Thoracic aorta (tissue), 2 donors: ENCODE measurements around the gene ARHGAP19. TPM values are rescaled to one million over a fixed set of nuclear protein-coding genes. Genes with fewer than 3 reads are reported as not detected.

Experiments
- ATAC-seq: fragments of 150-250 bp; one replicate; pipeline ENCODE4 v1.8.0; 2017; ENCODE audit warnings: low read depth; ENCODE audit not compliant: insufficient number of reproducible peaks, low FRiP score
- DNase-seq: peaks from one replicate; pipeline ENCODE4 v3.0.0-alpha.2; 2020; ENCODE audit warnings: low spot score
- H3K27ac ChIP-seq, 2 donors: fragments of 200-600 bp; sonication (generic); 1 replicate in 1 of 2; 2 replicates in 1 of 2; pipeline ENCODE4 v1.5.1; 2016; ENCODE audit warnings: mild to moderate bottlenecking in 2 of 2, moderate library complexity in 2 of 2
- H3K27me3 ChIP-seq: fragments of 200-600 bp; sonication (generic); replicated peaks from 2 replicates; pipeline ENCODE4 v1.6.0; 2016; ENCODE audit warnings: mild to moderate bottlenecking; ENCODE audit not compliant: insufficient read depth
- H3K36me3 ChIP-seq: fragments of 200-600 bp; sonication (generic); one replicate; pipeline ENCODE4 v1.5.1; 2016
- H3K4me1 ChIP-seq, 2 donors: fragments of 200-600 bp; sonication (generic); 1 replicate in 1 of 2; 2 replicates in 1 of 2; pipeline versions ENCODE4 v1.5.1 to v1.6.0; 2016; ENCODE audit warnings: low read depth in 2 of 2, mild to moderate bottlenecking in 1 of 2; ENCODE audit not compliant: control insufficient read depth in 1 of 2
- H3K4me3 ChIP-seq: fragments of 200-600 bp; sonication (generic); 2 replicates; pipeline ENCODE4 v1.5.1; 2016; ENCODE audit warnings: mild to moderate bottlenecking
- H3K9me3 ChIP-seq: fragments of 200-600 bp; sonication (generic); 2 replicates; pipeline ENCODE4 v1.5.1; 2016
- total RNA-seq, 2 donors: library from RNA; depleted of rRNA; stranded (reverse); fragments of >200 nt; gene quantifications; one replicate each; pipeline versions ENCODE4 v1.1.0 to v1.2.3, GENCODE V29; 2016
- TF ChIP-seq, protein P1 (sequence below): fragments of 200-600 bp; sonication (generic); IDR thresholded peaks from one replicate; pipeline ENCODE4 v1.5.1; 2019; ENCODE audit warnings: antibody characterized with exemption

The ARHGAP19 gene
- total RNA-seq, 2 donors from 2014 or later = 3.5 to 27.1 TPM

DNA sequence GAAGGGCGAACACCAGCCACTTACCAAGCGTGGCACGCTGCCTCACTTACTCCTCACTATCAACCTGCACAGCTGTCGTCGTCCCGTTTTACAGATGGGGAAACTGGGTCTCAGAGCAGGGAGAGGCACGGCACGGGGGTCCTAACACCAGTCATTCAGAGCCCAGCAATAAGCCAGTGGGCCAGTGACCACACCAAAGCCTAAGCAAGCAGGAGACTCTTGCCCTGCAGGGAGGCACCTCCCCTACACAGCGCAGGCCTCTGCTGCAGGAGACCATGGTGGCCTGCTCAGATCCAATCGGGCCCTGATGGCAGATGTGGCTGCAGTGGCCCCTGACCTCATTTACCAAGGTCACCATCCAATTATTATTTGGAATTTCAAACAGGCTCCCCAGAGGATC, 111.5 kb downstream of the ARHGAP19 start:
- TF ChIP-seq, protein P1, sequence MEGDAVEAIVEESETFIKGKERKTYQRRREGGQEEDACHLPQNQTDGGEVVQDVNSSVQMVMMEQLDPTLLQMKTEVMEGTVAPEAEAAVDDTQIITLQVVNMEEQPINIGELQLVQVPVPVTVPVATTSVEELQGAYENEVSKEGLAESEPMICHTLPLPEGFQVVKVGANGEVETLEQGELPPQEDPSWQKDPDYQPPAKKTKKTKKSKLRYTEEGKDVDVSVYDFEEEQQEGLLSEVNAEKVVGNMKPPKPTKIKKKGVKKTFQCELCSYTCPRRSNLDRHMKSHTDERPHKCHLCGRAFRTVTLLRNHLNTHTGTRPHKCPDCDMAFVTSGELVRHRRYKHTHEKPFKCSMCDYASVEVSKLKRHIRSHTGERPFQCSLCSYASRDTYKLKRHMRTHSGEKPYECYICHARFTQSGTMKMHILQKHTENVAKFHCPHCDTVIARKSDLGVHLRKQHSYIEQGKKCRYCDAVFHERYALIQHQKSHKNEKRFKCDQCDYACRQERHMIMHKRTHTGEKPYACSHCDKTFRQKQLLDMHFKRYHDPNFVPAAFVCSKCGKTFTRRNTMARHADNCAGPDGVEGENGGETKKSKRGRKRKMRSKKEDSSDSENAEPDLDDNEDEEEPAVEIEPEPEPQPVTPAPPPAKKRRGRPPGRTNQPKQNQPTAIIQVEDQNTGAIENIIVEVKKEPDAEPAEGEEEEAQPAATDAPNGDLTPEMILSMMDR = no peak
- ATAC-seq = no peak
- Histone ChIP-seq H3K27ac (no peak overlapping the region), H3K4me3 (no peak overlapping the region), H3K9me3 (no peaks in the 10 kb centered on the region), H3K36me3 (no peaks in the 10 kb centered on the region), H3K4me1 (peaks cover 0 to 13% of the 10 kb centered on the region in 2 donors), H3K27me3 (peaks cover 10% of the 10 kb centered on the region)
- no peak for DNase-seq

GRCh38 chr10:97180363-97180755, 112.1 kb downstream of the ARHGAP19 start:
- H3K27me3 ChIP-seq = peaks cover 10% of the 10 kb centered on the region
- TF ChIP-seq, protein P1 = no peak
- H3K36me3 ChIP-seq = no peaks in the 10 kb centered on the region
- no peak overlapping the region for H3K4me3 ChIP-seq
- H3K4me1 ChIP-seq = peaks cover 0 to 8% of the 10 kb centered on the region in 2 donors
- no peak for ATAC-seq
- DNase-seq = no peak
- H3K9me3 ChIP-seq = no peaks in the 10 kb centered on the region
- H3K27ac ChIP-seq = no peak overlapping the region

DNA sequence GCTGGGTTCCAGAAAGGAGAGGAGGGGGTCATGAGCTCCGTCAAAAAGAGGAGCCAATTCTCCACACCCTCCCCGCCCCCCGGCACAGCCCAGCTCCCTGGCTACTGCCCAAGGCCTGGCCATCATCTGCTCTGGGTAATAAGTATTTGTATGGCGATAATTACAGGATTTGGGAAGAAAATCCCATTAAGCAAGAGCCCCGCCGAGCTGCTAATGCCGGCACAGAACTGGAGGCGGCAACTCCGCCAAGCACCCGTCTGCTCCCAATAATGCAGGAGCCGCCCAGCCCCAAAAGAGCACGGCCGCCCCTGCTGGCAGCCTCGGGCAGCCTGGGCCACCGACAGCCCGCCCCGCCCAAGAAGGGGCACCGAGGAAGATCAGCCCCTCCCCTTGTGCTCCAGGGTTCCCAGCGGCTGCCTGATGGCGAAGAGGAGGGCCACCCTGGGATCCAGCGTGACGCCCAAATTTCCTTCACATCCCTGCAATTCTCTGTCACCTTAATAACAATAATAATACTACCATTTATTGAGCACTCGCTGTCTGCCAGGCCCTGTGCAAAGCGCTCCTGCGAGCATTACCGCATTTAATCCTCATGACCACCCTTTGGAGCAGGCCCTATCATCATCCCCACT, 112.6 kb downstream of the ARHGAP19 start:
- peaks cover 10% of the 10 kb centered on the region for H3K27me3 ChIP-seq
- no peaks in the 10 kb centered on the region for H3K9me3 ChIP-seq
- no peak for DNase-seq
- ATAC-seq = no peak
- H3K36me3 ChIP-seq = no peaks in the 10 kb centered on the region
- H3K27ac ChIP-seq = no peak overlapping the region
- TF ChIP-seq, protein P1 = no peak
- H3K4me1 ChIP-seq = peaks cover 0 to 6% of the 10 kb centered on the region in 2 donors
- peak overlapping the region; percentile 5 for H3K4me3 ChIP-seq

DNA sequence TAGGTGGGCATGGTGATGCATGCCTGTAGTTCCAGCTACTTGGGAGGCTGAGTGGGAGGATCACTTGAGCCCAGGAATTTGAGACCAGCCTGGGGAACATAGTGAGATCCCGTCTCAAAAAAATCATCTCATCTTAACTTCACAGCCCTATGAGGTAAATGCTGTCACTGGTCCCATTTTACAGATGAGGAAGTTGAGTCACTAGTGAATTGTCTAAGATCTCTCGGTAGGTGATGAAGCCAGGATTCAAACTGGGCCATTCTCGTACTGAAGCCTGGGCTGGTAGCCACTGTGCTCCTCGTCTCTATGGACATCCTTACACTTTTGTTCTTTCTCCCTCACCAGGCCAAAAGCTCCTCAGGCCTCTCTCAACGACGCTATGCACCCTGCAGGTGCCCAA, 113.1 kb downstream of the ARHGAP19 start:
- Histone ChIP-seq H3K4me3 (peak overlapping the region; percentile 5), H3K27ac (no peak overlapping the region), H3K9me3 (no peaks in the 10 kb centered on the region), H3K4me1 (peaks cover 0 to 6% of the 10 kb centered on the region in 2 donors), H3K36me3 (no peaks in the 10 kb centered on the region), H3K27me3 (peaks cover 10% of the 10 kb centered on the region)
- DNase-seq (no peak), ATAC-seq (no peak)
- TF ChIP-seq, protein P1 = no peak

DNA sequence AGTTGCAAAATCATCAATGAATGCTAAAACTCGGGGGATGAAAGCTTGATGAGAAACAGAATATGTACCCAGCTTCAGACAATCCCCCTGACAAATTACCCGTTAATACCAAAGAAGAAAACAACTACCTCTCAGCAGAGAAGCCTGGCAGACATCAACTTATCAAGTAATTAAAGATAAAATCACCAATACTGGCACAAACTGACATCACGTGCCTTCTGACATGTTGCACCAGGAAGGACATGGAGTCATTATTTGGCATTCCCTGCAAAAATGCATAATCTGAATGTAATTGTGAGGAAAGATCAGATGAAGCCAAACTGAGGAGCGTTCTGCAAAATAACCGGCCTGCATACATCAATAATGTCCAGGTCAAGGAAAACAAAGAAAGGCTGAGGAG, 114.4 kb downstream of the ARHGAP19 start:
- no peak overlapping the region for H3K27ac ChIP-seq
- no peaks in the 10 kb centered on the region for H3K9me3 ChIP-seq
- TF ChIP-seq, protein P1 = no peak
- H3K36me3 ChIP-seq = no peaks in the 10 kb centered on the region
- peaks cover 10% of the 10 kb centered on the region for H3K27me3 ChIP-seq
- ATAC-seq = no peak
- no peak for DNase-seq
- H3K4me1 ChIP-seq = peaks cover 0 to 6% of the 10 kb centered on the region in 2 donors
- no peak overlapping the region for H3K4me3 ChIP-seq
